ENCODE results near the gene TFF2. TPM values are rescaled to one million over a fixed set of nuclear protein-coding genes. Genes with fewer than 3 reads are reported as not detected.

Gene TFF2
- total RNA-seq, 4 donors from 2014 or later = not detected

DNA sequence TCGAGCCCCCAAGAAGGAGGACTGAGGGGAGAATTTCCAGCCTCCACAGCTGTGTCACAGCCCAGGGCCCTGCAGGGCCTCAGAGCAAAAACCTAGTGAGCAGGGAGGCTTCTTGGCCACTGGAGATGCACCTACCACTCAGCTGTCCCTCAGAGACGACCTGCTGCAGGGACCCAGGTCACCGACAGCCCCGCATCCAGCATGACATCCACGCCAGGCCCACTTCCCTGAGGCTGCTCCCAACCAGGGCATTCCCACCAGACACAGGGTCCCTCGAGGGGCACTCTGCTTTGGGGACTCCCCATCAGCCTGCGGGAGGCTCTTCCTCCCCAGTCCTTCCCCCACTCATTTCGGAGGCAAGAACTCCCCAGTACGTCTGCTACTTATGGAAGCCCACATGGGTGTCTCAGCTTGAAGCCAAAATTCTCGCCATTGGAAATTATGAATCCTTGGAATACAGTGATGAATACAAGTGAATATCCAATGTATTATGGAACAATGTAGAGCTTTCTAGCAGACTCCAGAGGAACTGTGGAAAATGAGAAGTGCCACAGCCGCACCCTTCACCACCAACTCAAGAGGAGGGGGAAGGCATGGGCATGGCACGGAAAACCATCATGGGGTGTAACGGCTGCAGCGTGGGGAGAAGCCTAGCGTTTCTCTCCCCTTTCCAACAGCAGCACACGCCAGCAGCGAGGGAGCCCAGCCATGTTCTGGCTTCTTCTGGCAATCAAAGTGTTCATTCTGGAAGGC, 42.5 kb downstream of the TFF2 start:
- peaks cover 0 to 5% of the 10 kb centered on the region in 2 donors for H3K4me1 ChIP-seq
- TF ChIP-seq, protein P1, sequence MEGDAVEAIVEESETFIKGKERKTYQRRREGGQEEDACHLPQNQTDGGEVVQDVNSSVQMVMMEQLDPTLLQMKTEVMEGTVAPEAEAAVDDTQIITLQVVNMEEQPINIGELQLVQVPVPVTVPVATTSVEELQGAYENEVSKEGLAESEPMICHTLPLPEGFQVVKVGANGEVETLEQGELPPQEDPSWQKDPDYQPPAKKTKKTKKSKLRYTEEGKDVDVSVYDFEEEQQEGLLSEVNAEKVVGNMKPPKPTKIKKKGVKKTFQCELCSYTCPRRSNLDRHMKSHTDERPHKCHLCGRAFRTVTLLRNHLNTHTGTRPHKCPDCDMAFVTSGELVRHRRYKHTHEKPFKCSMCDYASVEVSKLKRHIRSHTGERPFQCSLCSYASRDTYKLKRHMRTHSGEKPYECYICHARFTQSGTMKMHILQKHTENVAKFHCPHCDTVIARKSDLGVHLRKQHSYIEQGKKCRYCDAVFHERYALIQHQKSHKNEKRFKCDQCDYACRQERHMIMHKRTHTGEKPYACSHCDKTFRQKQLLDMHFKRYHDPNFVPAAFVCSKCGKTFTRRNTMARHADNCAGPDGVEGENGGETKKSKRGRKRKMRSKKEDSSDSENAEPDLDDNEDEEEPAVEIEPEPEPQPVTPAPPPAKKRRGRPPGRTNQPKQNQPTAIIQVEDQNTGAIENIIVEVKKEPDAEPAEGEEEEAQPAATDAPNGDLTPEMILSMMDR (IDR thresholded peaks at IDR 0.05 in 4 of 5, conservative IDR thresholded peaks at IDR 0.05 in 1 of 5) = no peak
- TF ChIP-seq POLR2A (IDR thresholded peaks at IDR 0.05) = no peak
- H3K9me3 ChIP-seq = no peaks in the 10 kb centered on the region
- intact Hi-C loops (cut with DNase I; ENCODE audit: low total_unique reads) = loop anchor here (2.0 kb wide), 2 partner anchors 20 to 228 kb away; no protein-coding TSS in a partner anchor
- no peak overlapping the region for H3K27ac ChIP-seq
- DNase-seq (no peak), ATAC-seq (no peak)
- peaks cover 0 to 21% (median 9%) of the 10 kb centered on the region in 3 donors for H3K27me3 ChIP-seq
- H3K4me3 ChIP-seq = no peak overlapping the region
- in situ Hi-C loops (cut with MboI; ENCODE audit: low sequenced_read_pairs in 4 of 4) = loop anchor here in 1 of 4 donors (25.0 kb wide), 1 partner anchor 504 kb away; no protein-coding TSS in a partner anchor
- H3K36me3 ChIP-seq = no peaks in the 10 kb centered on the region

DNA sequence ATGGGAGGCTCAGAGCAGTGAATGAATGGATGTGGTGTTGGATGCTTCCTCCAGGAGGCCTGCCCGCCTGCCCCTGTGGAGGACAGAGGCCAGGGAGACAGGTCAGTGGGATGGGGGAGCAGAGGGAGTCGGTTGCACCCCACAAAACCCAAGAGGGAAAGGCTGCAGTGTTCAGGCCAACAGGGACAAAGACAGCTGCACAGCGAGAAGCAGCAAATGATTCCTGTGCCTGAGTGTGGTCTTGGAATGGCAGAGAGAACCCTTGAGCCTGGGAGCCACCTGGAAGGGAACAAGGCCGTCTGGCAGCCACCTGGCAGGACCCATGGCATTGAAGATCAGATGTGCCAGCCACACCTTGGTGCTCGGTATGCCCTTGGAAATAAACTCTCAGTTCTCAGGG, 43.7 kb downstream of the TFF2 start:
- no peak for DNase-seq
- H3K4me3 ChIP-seq = no peak overlapping the region
- H3K9me3 ChIP-seq = no peaks in the 10 kb centered on the region
- H3K27ac ChIP-seq = no peak overlapping the region
- no peak for ATAC-seq
- intact Hi-C loops (cut with DNase I; ENCODE audit: low total_unique reads) = no loop called here
- no peaks in the 10 kb centered on the region for H3K36me3 ChIP-seq
- H3K27me3 ChIP-seq = peaks cover 0 to 21% (median 9%) of the 10 kb centered on the region in 3 donors
- H3K4me1 ChIP-seq = peaks cover 2 to 3% of the 10 kb centered on the region in 2 donors
- in situ Hi-C loops (cut with MboI; ENCODE audit: low sequenced_read_pairs in 4 of 4) = loop anchor here in 1 of 4 donors (25.0 kb wide), 1 partner anchor 505 kb away; no protein-coding TSS in a partner anchor
- TF ChIP-seq, protein P1 (IDR thresholded peaks at IDR 0.05 in 4 of 5, conservative IDR thresholded peaks at IDR 0.05 in 1 of 5) = no peak
- no peak for TF ChIP-seq POLR2A (IDR thresholded peaks at IDR 0.05)

DNA sequence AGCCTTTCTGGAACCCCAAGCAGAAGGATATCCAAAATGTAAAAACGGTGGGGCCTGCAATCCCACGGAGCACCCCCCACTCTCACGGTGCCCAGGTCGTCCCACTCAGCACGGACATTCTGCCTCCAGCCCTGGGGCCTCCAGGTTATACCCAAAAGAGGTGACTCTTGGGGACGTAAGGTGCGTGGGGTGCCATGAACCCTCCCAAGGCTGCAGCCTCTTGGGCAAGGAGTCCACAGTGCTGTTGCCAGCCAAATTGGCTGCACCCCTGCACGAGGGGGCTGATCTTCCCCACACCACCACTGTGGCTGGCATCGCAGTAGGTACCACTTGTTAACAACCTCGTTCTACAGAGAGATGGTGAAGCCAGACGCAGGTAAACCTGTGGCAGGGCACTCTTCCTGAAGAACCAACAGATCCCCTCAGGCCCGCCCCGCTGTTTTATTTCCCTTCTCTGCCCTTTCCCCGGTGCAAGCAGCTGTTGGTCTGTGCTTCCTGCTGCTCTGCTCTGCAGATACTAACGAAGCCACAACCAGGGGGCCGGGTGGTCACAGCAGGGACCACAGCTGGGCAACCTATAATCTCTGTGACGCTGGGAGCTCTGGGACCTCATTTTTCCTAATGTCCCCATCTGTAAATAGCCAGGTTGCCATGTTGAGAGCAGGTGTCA, 44.3 kb downstream of the TFF2 start:
- ATAC-seq = no peak
- H3K27me3 ChIP-seq = peaks cover 0 to 21% (median 9%) of the 10 kb centered on the region in 3 donors
- intact Hi-C loops (cut with DNase I; ENCODE audit: low total_unique reads) = no loop called here

DNA sequence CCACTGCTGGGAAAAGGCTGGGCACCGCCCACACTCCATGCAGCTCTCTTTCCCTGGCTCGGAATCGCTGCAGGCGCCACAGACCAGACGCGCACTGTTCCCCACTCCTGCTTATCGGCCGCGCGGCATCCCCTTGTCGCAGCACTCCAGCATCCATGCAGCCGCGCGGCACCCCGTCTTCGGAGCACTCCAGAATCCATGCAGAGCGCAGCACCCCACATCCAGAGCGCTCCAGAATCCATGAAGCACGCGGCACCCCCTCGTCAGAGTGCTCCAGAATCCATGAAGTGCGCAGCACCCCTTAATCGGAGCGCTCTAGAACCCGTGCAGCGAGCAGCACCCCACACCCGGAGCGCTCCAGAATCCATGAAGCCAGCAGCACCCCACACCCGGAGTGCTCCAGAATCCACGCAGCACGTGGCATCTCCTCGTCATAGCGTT, 45.1 kb downstream of the TFF2 start:
- Histone ChIP-seq H3K27ac (no peak overlapping the region), H3K27me3 (peaks cover 0 to 21% (median 9%) of the 10 kb centered on the region in 3 donors), H3K4me1 (peaks cover 2 to 8% of the 10 kb centered on the region in 2 donors), H3K36me3 (no peaks in the 10 kb centered on the region), H3K4me3 (no peak overlapping the region), H3K9me3 (no peaks in the 10 kb centered on the region)
- TF ChIP-seq, protein P1 (IDR thresholded peaks at IDR 0.05 in 4 of 5, conservative IDR thresholded peaks at IDR 0.05 in 1 of 5) = no peak
- no peak for TF ChIP-seq POLR2A (IDR thresholded peaks at IDR 0.05)
- no peak for DNase-seq
- intact Hi-C loops (cut with DNase I; ENCODE audit: low total_unique reads) = no loop called here
- in situ Hi-C loops (cut with MboI; ENCODE audit: low sequenced_read_pairs in 4 of 4) = loop anchor here in 1 of 4 donors (25.0 kb wide), 1 partner anchor 507 kb away; no protein-coding TSS in a partner anchor
- ATAC-seq = no peak

More for the DNA sequence above, 44.3 kb downstream of the TFF2 start:
- H3K27ac ChIP-seq = no peak overlapping the region
- in situ Hi-C loops (cut with MboI; ENCODE audit: low sequenced_read_pairs in 4 of 4) = loop anchor here in 1 of 4 donors (25.0 kb wide), 1 partner anchor 506 kb away; no protein-coding TSS in a partner anchor
- H3K4me3 ChIP-seq = no peak overlapping the region
- no peak for DNase-seq
- peaks cover 2 to 8% of the 10 kb centered on the region in 2 donors for H3K4me1 ChIP-seq
- no peaks in the 10 kb centered on the region for H3K9me3 ChIP-seq
- H3K36me3 ChIP-seq = no peaks in the 10 kb centered on the region
- TF ChIP-seq POLR2A (IDR thresholded peaks at IDR 0.05) = no peak
- TF ChIP-seq, protein P1 (IDR thresholded peaks at IDR 0.05 in 4 of 5, conservative IDR thresholded peaks at IDR 0.05 in 1 of 5) = no peak

Measured in gastrocnemius medialis (tissue), 4 donors.